ENCODE results near the gene DLGAP4. TPM values are rescaled to one million over a fixed set of nuclear protein-coding genes. Genes with fewer than 3 reads are reported as not detected.

Gene DLGAP4
- total and polyA plus RNA-seq, 2 of the 13 experiments (the other 11 are each of a cell fraction or from before 2014, with no cell fraction given) = 15.2 to 26.7 TPM

GRCh38 chr20:36571564-36572504 is 265.7 kb downstream of the DLGAP4 start (continued):
- TF ChIP-seq ZNF713 (CRISPR knock-in tag; IDR thresholded peaks at IDR 0.05) = 0 out of 2 replicates have a peak, but pooled peaks have one; percentile 26
- 0 out of 2 replicates have a peak, but pooled peaks have one; percentile 34 for TF ChIP-seq ZBTB38 (CRISPR knock-in tag; IDR thresholded peaks at IDR 0.05)
- TF ChIP-seq FOXO1 (CRISPR knock-in tag; IDR thresholded peaks at IDR 0.05) = peak; percentile 14; the same call in 1 of the 2 replicates
- peak; percentile 67; the same call in 1 of the 2 replicates for TF ChIP-seq ZNF510 (CRISPR knock-in tag; IDR thresholded peaks at IDR 0.05; ENCODE audit: low read depth)
- peak; percentile 88 for TF ChIP-seq ZNF629 (CRISPR knock-in tag; conservative IDR thresholded peaks at IDR 0.05)
- TF ChIP-seq HOMEZ (CRISPR knock-in tag; IDR thresholded peaks at IDR 0.05; ENCODE audit: low read depth) = peak; percentile 19; the same call in 1 of the 2 replicates
- peak; percentile 32; the same call in 1 of the 2 replicates for TF ChIP-seq ZNF784 (CRISPR knock-in tag; IDR thresholded peaks at IDR 0.05; ENCODE audit: borderline replicate concordance)
- no peak for TF ChIP-seq NCOA2 (CRISPR knock-in tag; IDR thresholded peaks at IDR 0.05)
- no peak for TF ChIP-seq CC2D1A (CRISPR knock-in tag; IDR thresholded peaks at IDR 0.05)
- TF ChIP-seq NRL (CRISPR knock-in tag; IDR thresholded peaks at IDR 0.05; ENCODE audit: borderline replicate concordance) = 0 out of 2 replicates have a peak, but pooled peaks have one; percentile 32
- TF ChIP-seq TRIM22 (IDR thresholded peaks at IDR 0.05) = no peak
- TF ChIP-seq ZNF263 (CRISPR knock-in tag; IDR thresholded peaks at IDR 0.05) = peak; percentile 39
- TF ChIP-seq GABPA (IDR thresholded peaks at IDR 0.05; ENCODE audit: low read depth, low read length) = no peak
- peak; percentile 47 for TF ChIP-seq GABPA (CRISPR knock-in tag; IDR thresholded peaks at IDR 0.05; ENCODE audit: low read depth)
- 0 out of 2 replicates have a peak, but pooled peaks have one; percentile 9 for TF ChIP-seq PPARG (CRISPR knock-in tag; conservative IDR thresholded peaks at IDR 0.05)
- 0 out of 2 replicates have a peak, but pooled peaks have one; percentile 18 for TF ChIP-seq DMAP1 (CRISPR knock-in tag; IDR thresholded peaks at IDR 0.05)
- 0 out of 2 replicates have a peak, but pooled peaks have one; percentile 37 for TF ChIP-seq ZIK1 (CRISPR knock-in tag; IDR thresholded peaks at IDR 0.05; ENCODE audit: borderline replicate concordance, low read depth)
- TF ChIP-seq NAIF1 (CRISPR knock-in tag; IDR thresholded peaks at IDR 0.05; ENCODE audit: borderline replicate concordance) = peak; percentile 92
- no peak; the same call in 1 of the 2 replicates for TF ChIP-seq ZFP41 (CRISPR knock-in tag; IDR thresholded peaks at IDR 0.05; ENCODE audit: borderline replicate concordance)
- TF ChIP-seq ZNF232 (CRISPR knock-in tag; IDR thresholded peaks at IDR 0.05; ENCODE audit: borderline replicate concordance) = no peak
- TF ChIP-seq SP4 (CRISPR knock-in tag; IDR thresholded peaks at IDR 0.05) = peak; percentile 62
- no peak for TF ChIP-seq ZNF605 (CRISPR knock-in tag; IDR thresholded peaks at IDR 0.05)
- TF ChIP-seq DNMT3B (CRISPR knock-in tag; conservative IDR thresholded peaks at IDR 0.05) = 0 out of 2 replicates have a peak, but pooled peaks have one; percentile 24
- TF ChIP-seq ZNF225 (CRISPR knock-in tag; IDR thresholded peaks at IDR 0.05) = peak; percentile 39; the same call in 1 of the 2 replicates
- peak; percentile 12 for TF ChIP-seq ZNF501 (CRISPR knock-in tag; IDR thresholded peaks at IDR 0.05)
- TF ChIP-seq MTA1 (CRISPR knock-in tag; IDR thresholded peaks at IDR 0.05; ENCODE audit: borderline replicate concordance) = peak; percentile 65; the same call in 1 of the 2 replicates

Data from HepG2 (cell line).